Activated B cell treated with CpG ODN at 0.5 μM for 24 hours (primary cell): ENCODE data around the gene DEPDC5. TPM values are rescaled to one million over a fixed set of nuclear protein-coding genes. Genes with fewer than 3 reads are reported as not detected.

Experiments used
- ATAC-seq: fragments of 200-7000 bp; cut with Tn5 transposase; one replicate; pipeline ENCODE4 v1.10.0; 2021; ENCODE audit warnings: low read depth, mild to moderate bottlenecking, moderate library complexity
- CTCF ChIA-PET: fragments of 350-600 bp; sonication (Branson Sonifier 250); formaldehyde crosslinking; loops from one replicate; lab custom pipeline; 2021; ENCODE audit warnings: antibody characterized with exemption; lab: Charles Lee
- POLR2A ChIA-PET: fragments of 350-600 bp; sonication (Branson Sonifier 250); formaldehyde crosslinking; loops from one replicate; lab custom pipeline; 2021; ENCODE audit warnings: antibody characterized with exemption; lab: Charles Lee
- DNase-seq: peaks from one replicate; pipeline ENCODE4 v3.0.0; 2022
- H3K27ac Mint-ChIP-seq: one replicate; pipeline ENCODE4 v1.8.0; 2020; ENCODE audit warnings: mixed read lengths
- H3K27me3 Mint-ChIP-seq: one replicate; pipeline ENCODE4 v1.8.0; 2021; ENCODE audit warnings: mixed read lengths
- H3K36me3 Mint-ChIP-seq: one replicate; pipeline ENCODE4 v1.8.0; 2021; ENCODE audit warnings: low read depth, mixed read lengths
- H3K4me1 Mint-ChIP-seq: one replicate; pipeline ENCODE4 v1.8.0; 2021; ENCODE audit warnings: mixed read lengths
- H3K4me3 Mint-ChIP-seq: one replicate; pipeline ENCODE4 v1.8.0; 2020; ENCODE audit warnings: mild to moderate bottlenecking, mixed read lengths
- H3K9me3 Mint-ChIP-seq: one replicate; pipeline ENCODE4 v1.8.0; 2020; ENCODE audit warnings: mixed read lengths
- intact Hi-C: fragments of 100-400 bp; cut with micrococcal nuclease; formaldehyde crosslinking; loops from one replicate; pipeline ENCODE4 v1.15.1; 2024
- total RNA-seq: library from RNA; stranded (reverse); gene quantifications from 2 replicates; pipeline ENCODE4 v1.2.3, GENCODE V29; 2022
- TF ChIP-seq, protein P1 (sequence below): fragments of 200-600 bp; IDR thresholded peaks from one replicate; pipeline ENCODE4 v1.8.0; 2022; ENCODE audit warnings: antibody characterized with exemption, mild to moderate bottlenecking

Gene DEPDC5
- total RNA-seq, 1 donor from 2014 or later: 79.1 TPM

DNA sequence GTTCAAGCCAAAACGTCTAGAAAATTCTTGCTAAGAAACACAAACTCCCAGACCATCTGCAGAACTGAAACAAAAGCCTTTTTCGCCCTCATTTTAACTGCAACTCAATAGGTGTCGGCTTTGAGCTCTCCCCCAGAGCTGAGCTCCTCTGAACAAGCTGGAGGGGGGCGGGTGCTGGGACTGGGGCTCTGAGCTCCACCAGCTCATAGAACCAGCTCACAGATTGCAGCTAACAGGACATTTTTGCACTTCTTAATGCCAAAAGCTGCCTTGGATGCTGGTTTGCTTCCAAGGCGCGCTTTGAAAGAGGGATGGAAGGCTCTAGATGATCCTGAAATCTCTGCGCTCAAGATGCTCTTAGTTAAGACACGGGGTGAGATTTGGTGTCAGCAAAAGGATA lies 184.5 kb downstream of the DEPDC5 start:
- Mint-ChIP-seq H3K27me3 (no peaks in the 10 kb centered on the region), H3K9me3 (no peaks in the 10 kb centered on the region), H3K4me1 (peaks cover 2% of the 10 kb centered on the region), H3K4me3 (no peak overlapping the region), H3K36me3 (no peaks in the 10 kb centered on the region), H3K27ac (no peak overlapping the region)
- intact Hi-C loops: no loop called here
- DNase-seq: no peak
- POLR2A ChIA-PET: no interaction called here
- TF ChIP-seq, protein P1, sequence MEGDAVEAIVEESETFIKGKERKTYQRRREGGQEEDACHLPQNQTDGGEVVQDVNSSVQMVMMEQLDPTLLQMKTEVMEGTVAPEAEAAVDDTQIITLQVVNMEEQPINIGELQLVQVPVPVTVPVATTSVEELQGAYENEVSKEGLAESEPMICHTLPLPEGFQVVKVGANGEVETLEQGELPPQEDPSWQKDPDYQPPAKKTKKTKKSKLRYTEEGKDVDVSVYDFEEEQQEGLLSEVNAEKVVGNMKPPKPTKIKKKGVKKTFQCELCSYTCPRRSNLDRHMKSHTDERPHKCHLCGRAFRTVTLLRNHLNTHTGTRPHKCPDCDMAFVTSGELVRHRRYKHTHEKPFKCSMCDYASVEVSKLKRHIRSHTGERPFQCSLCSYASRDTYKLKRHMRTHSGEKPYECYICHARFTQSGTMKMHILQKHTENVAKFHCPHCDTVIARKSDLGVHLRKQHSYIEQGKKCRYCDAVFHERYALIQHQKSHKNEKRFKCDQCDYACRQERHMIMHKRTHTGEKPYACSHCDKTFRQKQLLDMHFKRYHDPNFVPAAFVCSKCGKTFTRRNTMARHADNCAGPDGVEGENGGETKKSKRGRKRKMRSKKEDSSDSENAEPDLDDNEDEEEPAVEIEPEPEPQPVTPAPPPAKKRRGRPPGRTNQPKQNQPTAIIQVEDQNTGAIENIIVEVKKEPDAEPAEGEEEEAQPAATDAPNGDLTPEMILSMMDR: no peak
- ATAC-seq: no peak
- CTCF ChIA-PET: interaction anchor here (2.0 kb wide), 1 partner anchor 10 kb away, joined by 7 read pairs; no protein-coding TSS in a partner anchor

- no peak overlapping the region for H3K4me3 Mint-ChIP-seq
- ChIA-PET POLR2A (no interaction called here), CTCF (no interaction called here)
- TF ChIP-seq, protein P1: no peak
- no peaks in the 10 kb centered on the region for H3K36me3 Mint-ChIP-seq
- H3K4me1 Mint-ChIP-seq: peaks cover 9% of the 10 kb centered on the region
- DNase-seq (no peak), ATAC-seq (no peak)
- no peaks in the 10 kb centered on the region for H3K27me3 Mint-ChIP-seq
- H3K9me3 Mint-ChIP-seq: no peaks in the 10 kb centered on the region
- intact Hi-C loops: loop anchor here (10.0 kb wide), 3 partner anchors 146 to 726 kb away; partner anchors contain the start of genes LIMK2 and SFI1
- H3K27ac Mint-ChIP-seq: no peak overlapping the region
These were observed 186.7 kb downstream of the DEPDC5 start for GRCh38 chr22:31940506-31940905.

GRCh38 chr22:31942091-31942490 lies 188.3 kb downstream of the DEPDC5 start:
- ChIA-PET CTCF (no interaction called here), POLR2A (interaction anchor here (0.9 kb wide), 1 partner anchor 265 kb away, joined by 3 read pairs; no protein-coding TSS in a partner anchor)
- Mint-ChIP-seq H3K4me3 (peak overlapping the region; percentile 5), H3K27ac (peak overlapping the region; percentile 36), H3K9me3 (no peaks in the 10 kb centered on the region), H3K4me1 (peaks cover 11% of the 10 kb centered on the region), H3K36me3 (no peaks in the 10 kb centered on the region), H3K27me3 (no peaks in the 10 kb centered on the region)
- TF ChIP-seq, protein P1: no peak
- ATAC-seq (no peak), DNase-seq (no peak)
- intact Hi-C loops: loop anchor here (10.0 kb wide), 3 partner anchors 147 to 727 kb away; partner anchors contain the start of genes LIMK2 and SFI1

DNA sequence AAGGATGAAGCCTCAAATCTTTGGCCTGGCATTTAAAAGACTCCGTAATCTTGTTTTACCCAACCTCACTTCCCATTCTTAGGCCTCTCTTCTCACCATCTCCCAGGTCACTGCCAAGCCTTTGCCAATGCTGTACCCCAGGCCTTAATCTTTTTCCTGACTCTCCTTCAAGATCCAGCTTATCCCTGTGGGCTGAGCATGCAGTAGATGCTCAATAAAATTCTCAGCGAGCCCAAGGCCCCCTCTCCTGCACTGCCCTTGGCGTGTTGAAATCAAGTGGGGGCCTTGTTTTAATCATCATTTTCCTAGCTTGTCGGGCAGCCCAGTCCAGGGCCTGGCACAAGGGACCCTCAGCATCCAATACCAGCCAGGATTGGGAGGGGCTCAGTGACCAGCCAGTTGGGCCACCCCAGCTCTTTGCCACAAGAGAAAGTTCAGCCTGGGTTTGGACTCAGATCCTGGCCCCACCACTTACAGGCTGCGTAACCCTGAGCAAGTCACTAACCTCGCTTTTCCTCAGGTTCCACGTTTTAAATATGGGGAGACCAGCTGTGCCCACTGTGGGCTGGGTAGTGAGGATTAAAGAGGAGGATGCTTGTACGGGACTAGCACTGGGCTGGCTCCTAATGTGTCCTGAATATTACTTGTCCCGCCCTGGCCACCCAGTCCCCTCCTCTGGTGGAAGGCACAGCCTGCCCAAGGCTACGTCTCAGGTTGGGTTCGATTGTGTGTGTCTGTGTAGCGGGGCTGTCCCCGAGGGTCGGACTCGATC lies 189.6 kb downstream of the DEPDC5 start:
- H3K27ac Mint-ChIP-seq: peak overlapping the region; percentile 91
- no peak for DNase-seq
- ChIA-PET POLR2A (interaction anchor here (0.9 kb wide), 1 partner anchor 182 kb away, joined by 3 read pairs; no protein-coding TSS in a partner anchor), CTCF (no interaction called here)
- H3K4me3 Mint-ChIP-seq: peak overlapping the region; percentile 91
- no peak for ATAC-seq
- H3K9me3 Mint-ChIP-seq: no peaks in the 10 kb centered on the region
- TF ChIP-seq, protein P1: no peak
- H3K4me1 Mint-ChIP-seq: peaks cover 16% of the 10 kb centered on the region
- intact Hi-C loops: loop anchor here (10.0 kb wide), 3 partner anchors 149 to 729 kb away; partner anchors contain the start of genes LIMK2 and SFI1
- peaks cover 10% of the 10 kb centered on the region for H3K36me3 Mint-ChIP-seq
- no peaks in the 10 kb centered on the region for H3K27me3 Mint-ChIP-seq
